ENCODE results near the gene UBAP1L. TPM values are rescaled to one million over a fixed set of nuclear protein-coding genes. Genes with fewer than 3 reads are reported as not detected.

Gene UBAP1L
- total RNA-seq, 1 donor from 2014 or later = 4.6 TPM

DNA sequence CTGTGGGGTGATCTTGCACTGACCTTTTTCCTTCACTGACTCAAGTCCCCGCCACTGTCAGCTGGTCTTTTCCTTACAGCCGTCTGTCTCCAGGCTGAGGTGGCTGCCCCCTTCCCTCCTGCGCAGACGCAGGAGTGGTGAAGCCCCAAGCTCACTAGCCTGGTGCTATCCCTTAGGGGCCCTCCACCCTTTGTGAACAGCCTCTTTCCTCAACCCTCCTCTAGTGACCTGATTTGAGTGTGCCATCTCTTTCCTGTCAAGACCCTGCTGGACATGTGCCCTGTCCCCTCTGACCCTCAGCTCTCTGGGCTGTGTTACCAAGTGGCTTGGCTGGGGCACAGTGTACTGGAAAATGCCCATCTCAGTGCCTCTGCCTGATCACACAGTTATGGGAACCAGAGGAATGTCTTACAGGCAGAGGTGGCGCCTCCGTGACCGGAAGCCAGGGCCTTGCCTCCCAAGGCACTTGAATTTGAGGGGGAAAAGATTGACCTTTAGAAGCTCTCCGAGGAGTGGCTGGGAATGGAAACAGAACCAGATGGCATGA lies 29.7 kb downstream of the UBAP1L start:
- Mint-ChIP-seq H3K4me1 (ENCODE audit: low read depth, unreplicated experiment) (peaks cover 37% of the 10 kb centered on the region), H3K27me3 (ENCODE audit: unreplicated experiment) (peaks cover 4% of the 10 kb centered on the region), H3K27ac (ENCODE audit: unreplicated experiment) (no peak overlapping the region), H3K4me3 (ENCODE audit: unreplicated experiment) (peak overlapping the region; percentile 3), H3K9me3 (ENCODE audit: unreplicated experiment) (peaks cover 6% of the 10 kb centered on the region), H3K36me3 (ENCODE audit: unreplicated experiment) (no peaks in the 10 kb centered on the region)
- no peak for TF ChIP-seq CTCF (IDR thresholded peaks at IDR 0.05; ENCODE audit: partially characterized antibody, unreplicated experiment)
- DNase-seq = no peak

DNA sequence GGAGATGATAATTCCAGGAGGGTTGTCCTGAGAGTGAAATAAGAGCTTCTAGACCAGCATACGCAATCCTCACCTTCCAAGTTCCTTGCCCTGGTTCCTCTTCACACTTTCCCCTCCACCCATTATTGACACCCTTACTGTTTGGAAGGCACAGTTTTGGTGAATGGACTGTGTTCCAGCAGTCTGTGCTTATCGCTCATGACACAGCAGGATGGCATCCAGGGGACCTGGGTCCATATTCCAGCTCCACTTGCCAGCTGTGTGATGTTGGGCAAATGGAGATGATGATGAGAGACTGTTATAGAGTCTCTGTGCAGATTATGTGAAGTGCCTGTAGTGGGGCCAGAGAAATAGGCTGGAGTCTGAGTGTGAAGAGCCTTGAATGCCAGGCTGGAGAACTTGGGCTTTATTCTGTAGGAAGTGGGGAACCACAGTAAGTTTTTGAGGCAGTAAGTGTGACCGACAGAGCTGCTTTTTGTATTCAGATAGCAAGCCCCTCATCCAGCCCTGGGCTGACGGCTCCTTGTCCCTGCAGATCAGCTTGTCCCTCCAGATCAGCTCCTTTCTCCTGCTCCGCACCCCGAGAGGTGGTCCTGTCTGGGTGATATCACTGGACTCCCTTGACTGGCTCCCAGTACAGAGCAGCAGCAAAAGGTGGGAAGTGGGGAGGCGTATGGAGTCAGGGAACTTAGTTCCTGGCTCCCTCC lies 30.3 kb downstream of the UBAP1L start:
- Mint-ChIP-seq H3K27ac (ENCODE audit: unreplicated experiment) (peak overlapping the region; percentile 87), H3K4me1 (ENCODE audit: low read depth, unreplicated experiment) (peaks cover 37% of the 10 kb centered on the region), H3K36me3 (ENCODE audit: unreplicated experiment) (no peaks in the 10 kb centered on the region), H3K27me3 (ENCODE audit: unreplicated experiment) (peaks cover 4% of the 10 kb centered on the region), H3K4me3 (ENCODE audit: unreplicated experiment) (no peak overlapping the region), H3K9me3 (ENCODE audit: unreplicated experiment) (peaks cover 6% of the 10 kb centered on the region)
- DNase-seq = no peak
- TF ChIP-seq CTCF (IDR thresholded peaks at IDR 0.05; ENCODE audit: partially characterized antibody, unreplicated experiment) = no peak

DNA sequence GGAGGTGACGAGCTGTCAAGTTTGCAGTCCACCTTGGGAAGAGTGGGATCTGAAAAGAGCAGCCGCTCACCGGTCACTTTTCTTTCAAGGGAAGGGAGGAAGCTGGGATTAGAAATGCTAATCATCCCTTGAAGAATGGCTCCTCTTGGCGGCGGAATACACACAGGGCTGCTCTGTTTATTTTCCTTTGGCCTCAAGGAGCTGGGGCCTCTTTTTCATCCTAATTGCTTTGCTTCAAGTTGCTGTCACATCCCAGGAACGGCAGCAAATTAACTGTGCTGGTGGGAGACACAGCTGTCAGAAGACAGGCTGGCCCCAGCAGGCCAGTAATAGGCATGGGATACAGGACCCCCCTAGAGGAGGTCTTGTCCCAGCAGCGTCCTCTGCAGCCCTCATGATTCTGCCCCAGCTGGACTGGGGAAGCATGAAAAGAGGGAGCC lies 31.7 kb downstream of the UBAP1L start:
- H3K27me3 Mint-ChIP-seq (ENCODE audit: unreplicated experiment) = peaks cover 6% of the 10 kb centered on the region
- H3K4me1 Mint-ChIP-seq (ENCODE audit: low read depth, unreplicated experiment) = peaks cover 37% of the 10 kb centered on the region
- H3K4me3 Mint-ChIP-seq (ENCODE audit: unreplicated experiment) = peak overlapping the region; percentile 57
- peak overlapping the region; percentile 59 for H3K27ac Mint-ChIP-seq (ENCODE audit: unreplicated experiment)
- no peak for TF ChIP-seq CTCF (IDR thresholded peaks at IDR 0.05; ENCODE audit: partially characterized antibody, unreplicated experiment)
- no peaks in the 10 kb centered on the region for H3K36me3 Mint-ChIP-seq (ENCODE audit: unreplicated experiment)
- H3K9me3 Mint-ChIP-seq (ENCODE audit: unreplicated experiment) = peaks cover 4% of the 10 kb centered on the region
- DNase-seq = peak; percentile 36

- TF ChIP-seq CTCF (IDR thresholded peaks at IDR 0.05; ENCODE audit: partially characterized antibody, unreplicated experiment) = no peak
- Mint-ChIP-seq H3K4me3 (ENCODE audit: unreplicated experiment) (peak overlapping the region; percentile 57), H3K36me3 (ENCODE audit: unreplicated experiment) (no peaks in the 10 kb centered on the region), H3K4me1 (ENCODE audit: low read depth, unreplicated experiment) (peaks cover 35% of the 10 kb centered on the region), H3K9me3 (ENCODE audit: unreplicated experiment) (peaks cover 4% of the 10 kb centered on the region), H3K27ac (ENCODE audit: unreplicated experiment) (peak overlapping the region; percentile 59), H3K27me3 (ENCODE audit: unreplicated experiment) (peaks cover 12% of the 10 kb centered on the region)
- peak; percentile 15 for DNase-seq
Measured at GRCh38 chr15:65082303-65082953, 32.6 kb downstream of the UBAP1L start.

- no peak for DNase-seq
- H3K4me3 Mint-ChIP-seq (ENCODE audit: unreplicated experiment) = no peak overlapping the region
- no peak for TF ChIP-seq CTCF (IDR thresholded peaks at IDR 0.05; ENCODE audit: partially characterized antibody, unreplicated experiment)
- peaks cover 4% of the 10 kb centered on the region for H3K9me3 Mint-ChIP-seq (ENCODE audit: unreplicated experiment)
- H3K27me3 Mint-ChIP-seq (ENCODE audit: unreplicated experiment) = peaks cover 12% of the 10 kb centered on the region
- no peaks in the 10 kb centered on the region for H3K36me3 Mint-ChIP-seq (ENCODE audit: unreplicated experiment)
- H3K27ac Mint-ChIP-seq (ENCODE audit: unreplicated experiment) = no peak overlapping the region
- H3K4me1 Mint-ChIP-seq (ENCODE audit: low read depth, unreplicated experiment) = peaks cover 34% of the 10 kb centered on the region
Measured at GRCh38 chr15:65081758-65082157, 33.2 kb downstream of the UBAP1L start.
